CD14-positive monocyte (primary cell): ENCODE data around the gene PFN1. TPM values are rescaled to one million over a fixed set of nuclear protein-coding genes. Genes with fewer than 3 reads are reported as not detected.

Experiments used
- DNase-seq, 3 donors: peaks; one replicate each; pipeline ENCODE4 v3.0.0-alpha.2; 2011 to 2022
- H2AFZ ChIP-seq: 2 replicates; pipeline ENCODE4 v1.6.0; 2012; ENCODE audit warnings: mild to moderate bottlenecking, low read depth, low read length, inconsistent platforms; ENCODE audit not compliant: insufficient read depth, poor library complexity, severe bottlenecking
- H3K27ac ChIP-seq, 2 donors: 1 replicate in 1 of 2; 2 replicates in 1 of 2; pipeline ENCODE4 v1.5.1; 2012 to 2013; ENCODE audit warnings: low read length in 2 of 2, control low read depth in 1 of 2, inconsistent platforms in 1 of 2, low read depth in 1 of 2, mild to moderate bottlenecking in 1 of 2
- H3K27me3 ChIP-seq, 2 donors: one replicate each; pipeline versions ENCODE4 v1.6.0 to v1.6.1; 2011 to 2013; ENCODE audit warnings: low read length in 2 of 2; ENCODE audit not compliant: control insufficient read depth in 2 of 2, insufficient read depth in 2 of 2
- H3K36me3 ChIP-seq, 2 donors: replicated peaks in 1 of 2; 1 replicate in 1 of 2; 2 replicates in 1 of 2; pipeline versions ENCODE4 v1.5.1 to v1.6.1; 2012 to 2013; ENCODE audit warnings: low read length in 2 of 2, control low read depth in 1 of 2, inconsistent platforms in 1 of 2, mild to moderate bottlenecking in 1 of 2; ENCODE audit not compliant: insufficient read depth in 2 of 2, control insufficient read depth in 1 of 2
- H3K4me1 ChIP-seq, 2 donors: 1 replicate in 1 of 2; 2 replicates in 1 of 2; pipeline versions ENCODE4 v1.5.1 to v1.6.1; 2012 to 2013; ENCODE audit warnings: low read length in 2 of 2, control low read depth in 1 of 2, inconsistent platforms in 1 of 2, mild to moderate bottlenecking in 1 of 2, moderate library complexity in 1 of 2; ENCODE audit not compliant: insufficient read depth in 2 of 2, control insufficient read depth in 1 of 2
- H3K4me2 ChIP-seq: replicated peaks from 2 replicates; pipeline ENCODE3; 2012; ENCODE audit warnings: low read length, moderate library complexity, mild to moderate bottlenecking; ENCODE audit not compliant: poor library complexity, severe bottlenecking; ENCODE audit errors: extremely low read depth
- H3K4me3 ChIP-seq, 3 experiments: fragments of 200-600 bp in 1 of 3; sonication (generic) in 1 of 3; replicated peaks in 1 of 3; 1 replicate in 2 of 3; 2 replicates in 1 of 3; pipeline ENCODE4 v1.5.1; 2011 to 2013; ENCODE audit warnings: low read length in 3 of 3, mild to moderate bottlenecking in 3 of 3, control low read depth in 2 of 3, low read depth in 2 of 3, inconsistent platforms in 1 of 3, moderate library complexity in 1 of 3
- H3K79me2 ChIP-seq: 2 replicates; pipeline ENCODE4 v1.6.0; 2012; ENCODE audit warnings: mild to moderate bottlenecking, control low read depth, inconsistent platforms, low read length, moderate library complexity; ENCODE audit not compliant: insufficient read depth
- H3K9ac ChIP-seq: 2 replicates; pipeline ENCODE4 v1.6.0; 2017; ENCODE audit warnings: low read length, mild to moderate bottlenecking; ENCODE audit not compliant: insufficient read depth, poor library complexity, severe bottlenecking
- H3K9me3 ChIP-seq, 2 donors: replicated peaks in 1 of 2; 1 replicate in 1 of 2; 2 replicates in 1 of 2; pipeline versions ENCODE4 v1.5.1 to v1.6.1; 2012 to 2013; ENCODE audit warnings: low read length in 2 of 2, control low read depth in 1 of 2; ENCODE audit not compliant: control insufficient read depth in 1 of 2, insufficient read depth in 1 of 2
- H4K20me1 ChIP-seq: 2 replicates; pipeline ENCODE4 v1.6.0; 2012; ENCODE audit warnings: mild to moderate bottlenecking, low read length, control low read depth, moderate library complexity; ENCODE audit not compliant: insufficient read depth
- H3K27ac Mint-ChIP-seq, 7 donors: one replicate each; pipeline ENCODE4 v1.8.0; 2020; ENCODE audit warnings: mild to moderate bottlenecking in 7 of 7, mixed read lengths in 7 of 7, moderate library complexity in 6 of 7, inconsistent platforms in 2 of 7
- H3K27me3 Mint-ChIP-seq, 3 donors: one replicate each; pipeline ENCODE4 v1.8.0; 2021 to 2022; ENCODE audit warnings: low read depth in 3 of 3, mild to moderate bottlenecking in 3 of 3, mixed read lengths in 3 of 3, moderate library complexity in 3 of 3, inconsistent platforms in 1 of 3
- H3K36me3 Mint-ChIP-seq, 2 donors: one replicate each; pipeline ENCODE4 v1.8.0; 2020; ENCODE audit warnings: mixed read lengths in 2 of 2, inconsistent platforms in 1 of 2, mild to moderate bottlenecking in 1 of 2
- H3K4me1 Mint-ChIP-seq: one replicate; pipeline ENCODE4 v1.8.0; 2020; ENCODE audit warnings: mild to moderate bottlenecking, mixed read lengths
- H3K4me3 Mint-ChIP-seq, 2 donors: one replicate each; pipeline ENCODE4 v1.8.0; 2020; ENCODE audit warnings: mild to moderate bottlenecking in 2 of 2, mixed read lengths in 2 of 2, moderate library complexity in 1 of 2
- H3K9me3 Mint-ChIP-seq, 7 donors: one replicate each; pipeline ENCODE4 v1.8.0; 2020 to 2022; ENCODE audit warnings: mixed read lengths in 7 of 7, mild to moderate bottlenecking in 6 of 7, moderate library complexity in 6 of 7, inconsistent platforms in 2 of 7
- CTCF ChIP-seq: fragments of 200-600 bp; IDR thresholded peaks from one replicate; pipeline ENCODE4 v1.8.0; 2022; ENCODE audit warnings: antibody characterized with exemption, mild to moderate bottlenecking
- WGBS: methylation state at CpG from one replicate; pipeline ENCODE4 v1.1.5; 2013; ENCODE audit warnings: missing lambda C conversion rate; ENCODE audit not compliant: insufficient coverage; 5-methylcytosine and 5-hydroxymethylcytosine counted together
- intact Hi-C, 2 donors: fragments of 100-400 bp; cut with micrococcal nuclease; formaldehyde crosslinking; loops; one replicate each; pipeline versions ENCODE4 v1.15.0 to v1.15.1; 2023
- polyA plus RNA-seq, 3 donors: library from polyadenylated mRNA; depleted of rRNA in 1 of 3; unstranded in 2 of 3; stranded (reverse) in 1 of 3; fragments of 300-500 nt in 2 of 3; fragments of >200 nt in 1 of 3; fragmentation: Illumina TruSeq in 2 of 3; gene quantifications; 1 replicate in 2 of 3; 2 replicates in 1 of 3; pipeline ENCODE4 v1.2.3, GENCODE V29; 2012 to 2021

The PFN1 gene
- polyA plus RNA-seq, 3 donors = 842 to 1,613 (median 1,582) TPM

GRCh38 chr17:4951486-4951885 lies 3.2 kb upstream of the PFN1 start:
- Mint-ChIP-seq H3K4me3 (no peak overlapping the region), H3K27me3 (peaks cover 2 to 8% (median 3%) of the 10 kb centered on the region in 3 donors), H3K36me3 (peaks cover 4 to 10% of the 10 kb centered on the region in 2 donors), H3K9me3 (no peaks in the 10 kb centered on the region), H3K4me1 (peaks cover 22% of the 10 kb centered on the region), H3K27ac (peak overlapping the region in 4 of 7 donors; percentile 61 to 98 (median 94))
- H2AFZ ChIP-seq = no peak overlapping the region
- 92% methylated on average over 2 of the region's 3 CpGs for WGBS
- no peak for DNase-seq
- H3K79me2 ChIP-seq = peaks cover 27% of the 10 kb centered on the region
- no peak for TF ChIP-seq CTCF
- H3K4me2 ChIP-seq = no peak overlapping the region
- peaks cover 19% of the 10 kb centered on the region for H4K20me1 ChIP-seq
- H3K27me3 ChIP-seq = no peaks in the 10 kb centered on the region
- no peaks in the 10 kb centered on the region for H3K9me3 ChIP-seq
- H3K4me3 ChIP-seq = no peak overlapping the region
- intact Hi-C loops = loop anchor here in 1 of 2 donors (5.0 kb wide), 1 partner anchor 36 kb away; the partner anchor contains the start of gene CAMTA2
- H3K36me3 ChIP-seq = peaks cover 4% of the 10 kb centered on the region in 2 donors
- peaks cover 18 to 35% of the 10 kb centered on the region in 2 donors for H3K4me1 ChIP-seq
- no peak overlapping the region for H3K9ac ChIP-seq
- H3K27ac ChIP-seq = no peak overlapping the region

- Histone ChIP-seq H3K4me2 (peak within 1 kb of the TSS; percentile 98), H2AFZ (peak within 1 kb of the TSS; percentile 70), H3K27ac (peak within 1 kb of the TSS; percentile 94), H3K27me3 (no peaks in the 10 kb centered on the region), H4K20me1 (peaks cover 26% of the 10 kb centered on the region), H3K4me1 (peaks cover 25 to 42% of the 10 kb centered on the region in 2 donors), H3K79me2 (peaks cover 34% of the 10 kb centered on the region), H3K9ac (peak within 1 kb of the TSS; percentile 80), H3K36me3 (peaks cover 11% of the 10 kb centered on the region in 2 donors), H3K9me3 (no peaks in the 10 kb centered on the region), H3K4me3 (peak within 1 kb of the TSS; percentile 21 to 94 (median 56))
- TF ChIP-seq CTCF = no peak
- Mint-ChIP-seq H3K9me3 (no peaks in the 10 kb centered on the region), H3K36me3 (peaks cover 10 to 16% of the 10 kb centered on the region in 2 donors), H3K27me3 (peaks cover 2 to 8% (median 3%) of the 10 kb centered on the region in 3 donors), H3K27ac (peak within 1 kb of the TSS; percentile 89 to 98 (median 93)), H3K4me1 (peaks cover 27% of the 10 kb centered on the region), H3K4me3 (peak within 1 kb of the TSS; percentile 80 to 88)
- WGBS = 60% methylated on average over 3 of the region's 7 CpGs
- intact Hi-C loops = loop anchor here in 1 of 2 donors (5.0 kb wide), 1 partner anchor 37 kb away; the partner anchor contains the start of gene CAMTA2
- DNase-seq = no peak
Observed at GRCh38 chr17:4950746-4951204, 2.4 kb upstream of the PFN1 start, which contains the start of gene ENO3. ENO3 (plus strand) TSS chr17:4951119; CDS start chr17:4951830, 711 bp downstream.
